ENCODE data around the gene PDLIM7. TPM values are rescaled to one million over a fixed set of nuclear protein-coding genes. Genes with fewer than 3 reads are reported as not detected.

Gene PDLIM7
- 167 and 210 TPM in 2 replicates for total RNA-seq

DNA sequence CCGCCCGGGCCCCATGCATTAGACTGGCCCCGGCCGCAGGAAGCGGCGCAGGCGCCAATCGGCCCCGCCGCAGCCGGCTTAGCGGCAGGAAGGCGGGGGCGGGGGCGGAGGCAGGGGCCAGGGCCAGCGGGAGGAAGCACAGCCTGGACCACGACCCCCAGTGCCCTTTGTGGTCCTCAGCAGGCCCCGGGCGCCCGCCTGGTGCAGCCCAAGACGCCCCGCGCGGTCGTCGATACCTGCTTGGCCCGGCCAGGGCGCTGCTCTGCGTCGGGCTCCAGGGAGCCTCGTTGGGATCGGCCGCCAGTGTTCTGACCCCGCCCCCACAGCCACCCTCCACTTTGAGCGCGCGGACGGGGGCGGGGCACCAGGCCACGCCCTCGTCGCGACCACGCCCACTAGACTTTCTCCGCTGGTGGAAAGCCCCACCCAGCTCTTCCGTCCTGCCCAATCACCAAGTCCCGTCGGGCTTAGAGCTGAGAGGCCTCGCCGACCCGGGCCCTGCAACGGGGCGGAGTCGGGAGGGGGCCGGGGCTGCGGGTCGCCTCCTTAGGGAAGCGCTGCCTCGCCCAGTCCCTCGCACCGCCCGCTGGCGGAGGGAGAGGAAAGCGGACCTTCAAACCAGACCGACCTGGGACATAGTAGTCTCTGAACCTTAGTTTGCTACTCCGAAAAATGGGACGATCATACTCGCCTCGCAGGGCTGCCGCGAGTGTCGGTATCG is at the start of gene PDLIM7:
Gene PDLIM7, minus strand, starts transcription at position 313 of the 721 bp plus-strand sequence. CDS start 1,092 bp downstream, outside the sequence.

DNA sequence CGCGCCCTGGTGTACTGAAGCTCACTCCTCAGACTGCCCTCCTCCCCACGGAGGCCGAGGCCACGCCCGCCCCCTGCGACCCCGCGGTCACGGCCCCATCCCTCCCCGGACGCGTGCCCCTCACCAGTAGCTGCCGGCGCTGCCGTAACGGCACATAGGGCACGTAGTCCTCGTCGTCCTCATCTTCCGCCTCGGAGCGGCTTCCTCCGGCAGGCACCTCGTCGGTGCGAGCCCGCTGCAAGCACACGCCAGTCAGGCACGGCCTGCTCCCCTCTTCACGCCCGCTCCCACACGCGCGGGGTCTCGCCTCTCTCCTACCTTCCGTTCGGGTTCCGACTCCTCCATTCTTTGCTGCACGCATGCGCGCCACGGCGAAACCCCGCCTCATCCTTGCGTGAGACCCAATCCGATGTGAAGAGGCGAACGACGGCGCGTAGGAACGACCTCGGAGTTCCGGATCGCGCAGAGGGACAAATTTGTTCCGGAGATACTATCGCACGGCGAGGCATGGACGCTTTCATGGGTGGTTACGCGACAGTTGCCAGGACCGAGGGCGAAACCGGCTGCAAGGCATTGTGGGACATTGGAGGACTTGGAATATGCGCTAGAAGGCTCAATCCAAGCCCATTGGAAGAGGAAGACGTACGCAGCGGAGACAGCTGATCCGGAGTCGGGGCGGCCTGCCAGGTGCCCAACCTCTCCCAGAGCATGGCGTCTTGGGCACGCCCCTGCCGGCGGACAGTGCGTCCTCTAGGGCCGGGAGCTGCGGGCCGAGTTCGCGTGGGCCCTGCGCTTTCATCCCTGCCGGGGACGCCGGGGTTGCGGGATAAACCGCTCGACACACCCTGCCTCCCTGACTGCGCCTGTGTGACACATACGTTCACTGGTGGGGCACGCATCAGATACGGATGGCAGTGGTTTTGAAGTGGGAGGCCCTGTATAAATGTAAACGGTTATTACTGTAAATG is 19.5 kb upstream of the PDLIM7 start, which contains the start of gene DDX41:
Gene DDX41, minus strand, starts transcription at position 361 of the 968 bp plus-strand sequence. Its CDS starts 16 bp downstream, at position 345.

DNA sequence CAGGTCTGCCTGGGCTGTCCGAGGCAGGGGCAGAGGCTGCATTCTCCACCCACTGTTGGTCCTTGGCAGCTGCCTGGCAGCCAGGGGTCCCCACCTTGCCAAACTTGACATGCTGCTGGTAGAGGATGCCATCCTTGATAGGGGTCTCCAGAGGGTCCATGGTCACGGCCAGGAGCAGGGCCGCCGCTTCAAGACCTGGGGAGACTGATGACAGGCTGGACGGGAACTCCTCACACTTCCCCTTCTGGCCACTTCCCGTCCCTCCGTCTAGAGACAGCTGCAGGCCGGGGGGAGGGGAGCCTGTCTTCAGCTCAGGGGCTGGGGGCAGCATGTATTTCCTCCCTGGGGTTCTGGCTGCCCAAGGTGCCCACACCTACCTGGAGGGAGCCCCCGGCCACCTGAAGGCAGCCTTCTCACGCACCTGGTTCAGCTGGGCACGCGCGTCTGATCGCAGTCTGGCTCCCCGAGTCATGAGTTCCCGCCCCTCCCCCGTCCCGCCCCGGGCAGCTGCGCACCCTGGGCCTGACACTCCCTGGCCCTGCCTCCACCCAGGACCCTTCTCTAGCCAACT is 12.1 kb upstream of the PDLIM7 start, which contains the start of gene DOK3:
Gene DOK3, minus strand, starts transcription at position 446 of the 571 bp plus-strand sequence. Its CDS starts 286 bp downstream, at position 160.

GRCh38 chr5:177473443-177474001 is 23.9 kb downstream of the PDLIM7 start, which contains the start of gene DBN1:
TSS of gene DBN1 (minus strand) at chr5:177473634. CDS start at chr5:177473521, 113 bp downstream.

GRCh38 chr5:177446200-177447065 is 51.0 kb downstream of the PDLIM7 start, which contains the start of gene PRR7:
TSS of gene PRR7 (plus strand) at chr5:177446814. CDS start at chr5:177455068, 8,254 bp downstream.

Other genes starting within 250 kb of the PDLIM7 start
- 21.7 and 27.0 TPM in 2 replicates for gene RAB24, start 193.9 kb downstream of the PDLIM7 start, total RNA-seq
- gene PRELID1, start 193.8 kb downstream of the PDLIM7 start, total RNA-seq: 237 TPM in 2 replicates
- gene MXD3, start 185.7 kb downstream of the PDLIM7 start, total RNA-seq: 32.0 and 68.0 TPM in 2 replicates
- gene LMAN2, start 145.9 kb downstream of the PDLIM7 start, total RNA-seq: 259 and 320 TPM in 2 replicates
- gene RGS14, start 139.7 kb downstream of the PDLIM7 start, total RNA-seq: 7.2 and 7.9 TPM in 2 replicates
- not detected in 2 replicates for gene SLC34A1, start 113.2 kb downstream of the PDLIM7 start, total RNA-seq
- not detected in 2 replicates for gene PFN3, start 96.9 kb downstream of the PDLIM7 start, total RNA-seq
- gene F12, start 88.0 kb downstream of the PDLIM7 start, total RNA-seq: 0.89 and 1.4 TPM in 2 replicates
- gene GRK6, start 70.9 kb downstream of the PDLIM7 start, total RNA-seq: 47.7 TPM in 2 replicates
- 12.1 and 18.9 TPM in 2 replicates for gene PRR7, start 50.8 kb downstream of the PDLIM7 start, total RNA-seq
- 243 and 248 TPM in 2 replicates for gene DBN1, start 24.0 kb downstream of the PDLIM7 start, total RNA-seq
- gene DOK3, start 12.2 kb upstream of the PDLIM7 start, total RNA-seq: 3.2 and 4.4 TPM in 2 replicates
- gene DDX41, start 19.4 kb upstream of the PDLIM7 start, total RNA-seq: 106 and 138 TPM in 2 replicates
- gene FAM193B, start 57.0 kb upstream of the PDLIM7 start, total RNA-seq: 19.7 and 20.1 TPM in 2 replicates
- gene TMED9, start 94.6 kb upstream of the PDLIM7 start, total RNA-seq: 154 and 179 TPM in 2 replicates
- gene B4GALT7, start 102.5 kb upstream of the PDLIM7 start, total RNA-seq: 36.5 and 36.7 TPM in 2 replicates

All from mammary microvascular endothelial cell (primary cell).